ENCODE data around the gene NHS.

Gene NHS

GRCh38 chrX:17496407-17496806, 121.4 kb downstream of the NHS start:
- H3K9ac ChIP-seq (ENCODE audit: low read length) = no peak overlapping the region
- no peak for DNase-seq
- H3K4me1 ChIP-seq (ENCODE audit: low read length) = no peaks in the 10 kb centered on the region
- H2AFZ ChIP-seq (ENCODE audit: low read length) = no peak overlapping the region
- no peaks in the 10 kb centered on the region for H3F3A ChIP-seq (ENCODE audit: insufficient read depth, low read length)
- no peaks in the 10 kb centered on the region for H3K27me3 ChIP-seq (replicated peaks; ENCODE audit: insufficient read depth, low read length)
- H3K9me2 ChIP-seq (replicated peaks; ENCODE audit: insufficient read depth, low read length) = no peaks in the 10 kb centered on the region
- H3K4me2 ChIP-seq (ENCODE audit: low read depth, low read length) = no peak overlapping the region
- H3K27ac ChIP-seq (ENCODE audit: low read length) = no peak overlapping the region
- no peak overlapping the region for H3K4me3 ChIP-seq (ENCODE audit: low read length)
- H3K36me3 ChIP-seq (replicated peaks; ENCODE audit: insufficient read depth, low read length) = no peaks in the 10 kb centered on the region
- H3K79me2 ChIP-seq (ENCODE audit: low read length) = no peaks in the 10 kb centered on the region
- H4K20me1 ChIP-seq (ENCODE audit: insufficient read depth, low read length) = no peaks in the 10 kb centered on the region
- no peaks in the 10 kb centered on the region for H3K9me3 ChIP-seq (replicated peaks; ENCODE audit: insufficient read depth, low read length)
- TF ChIP-seq CTCF (IDR thresholded peaks at IDR 0.05; ENCODE audit: low read length) (no peak), EZH2phosphoT487 (IDR thresholded peaks at IDR 0.05; ENCODE audit: low read length) (no peak), EZH2 (optimal IDR thresholded peaks at IDR 0.05; ENCODE audit: low read depth, low read length) (no peak)

- no peaks in the 10 kb centered on the region for H3K4me1 ChIP-seq (ENCODE audit: low read length)
- TF ChIP-seq CTCF (IDR thresholded peaks at IDR 0.05; ENCODE audit: low read length) (no peak), EZH2 (optimal IDR thresholded peaks at IDR 0.05; ENCODE audit: low read depth, low read length) (no peak), EZH2phosphoT487 (IDR thresholded peaks at IDR 0.05; ENCODE audit: low read length) (no peak)
- no peak for DNase-seq
- no peaks in the 10 kb centered on the region for H3K9me2 ChIP-seq (replicated peaks; ENCODE audit: insufficient read depth, low read length)
- H2AFZ ChIP-seq (ENCODE audit: low read length) = no peak overlapping the region
- no peak overlapping the region for H3K4me3 ChIP-seq (ENCODE audit: low read length)
- no peaks in the 10 kb centered on the region for H3K79me2 ChIP-seq (ENCODE audit: low read length)
- H3K4me2 ChIP-seq (ENCODE audit: low read depth, low read length) = no peak overlapping the region
- H3K9ac ChIP-seq (ENCODE audit: low read length) = no peak overlapping the region
- H3F3A ChIP-seq (ENCODE audit: insufficient read depth, low read length) = no peaks in the 10 kb centered on the region
- no peaks in the 10 kb centered on the region for H3K27me3 ChIP-seq (replicated peaks; ENCODE audit: insufficient read depth, low read length)
- no peaks in the 10 kb centered on the region for H3K36me3 ChIP-seq (replicated peaks; ENCODE audit: insufficient read depth, low read length)
- H3K27ac ChIP-seq (ENCODE audit: low read length) = no peak overlapping the region
- no peaks in the 10 kb centered on the region for H4K20me1 ChIP-seq (ENCODE audit: insufficient read depth, low read length)
- no peaks in the 10 kb centered on the region for H3K9me3 ChIP-seq (replicated peaks; ENCODE audit: insufficient read depth, low read length)
Measured at GRCh38 chrX:17497193-17497592, 122.2 kb downstream of the NHS start.

GRCh38 chrX:17499512-17499911, 124.5 kb downstream of the NHS start:
- Histone ChIP-seq H3K4me2 (ENCODE audit: low read depth, low read length) (no peak overlapping the region), H3K27me3 (replicated peaks; ENCODE audit: insufficient read depth, low read length) (no peaks in the 10 kb centered on the region), H3K9me3 (replicated peaks; ENCODE audit: insufficient read depth, low read length) (no peaks in the 10 kb centered on the region), H3K4me3 (ENCODE audit: low read length) (no peak overlapping the region), H3K27ac (ENCODE audit: low read length) (no peak overlapping the region), H3K9ac (ENCODE audit: low read length) (no peak overlapping the region), H3F3A (ENCODE audit: insufficient read depth, low read length) (no peaks in the 10 kb centered on the region), H2AFZ (ENCODE audit: low read length) (no peak overlapping the region), H3K79me2 (ENCODE audit: low read length) (no peaks in the 10 kb centered on the region), H3K36me3 (replicated peaks; ENCODE audit: insufficient read depth, low read length) (no peaks in the 10 kb centered on the region), H4K20me1 (ENCODE audit: insufficient read depth, low read length) (no peaks in the 10 kb centered on the region), H3K9me2 (replicated peaks; ENCODE audit: insufficient read depth, low read length) (no peaks in the 10 kb centered on the region), H3K4me1 (ENCODE audit: low read length) (no peaks in the 10 kb centered on the region)
- no peak for DNase-seq
- no peak for TF ChIP-seq CTCF (IDR thresholded peaks at IDR 0.05; ENCODE audit: low read length)
- TF ChIP-seq EZH2 (optimal IDR thresholded peaks at IDR 0.05; ENCODE audit: low read depth, low read length) = no peak
- TF ChIP-seq EZH2phosphoT487 (IDR thresholded peaks at IDR 0.05; ENCODE audit: low read length) = no peak
